ENCODE results near the gene DIP2C.

DNA sequence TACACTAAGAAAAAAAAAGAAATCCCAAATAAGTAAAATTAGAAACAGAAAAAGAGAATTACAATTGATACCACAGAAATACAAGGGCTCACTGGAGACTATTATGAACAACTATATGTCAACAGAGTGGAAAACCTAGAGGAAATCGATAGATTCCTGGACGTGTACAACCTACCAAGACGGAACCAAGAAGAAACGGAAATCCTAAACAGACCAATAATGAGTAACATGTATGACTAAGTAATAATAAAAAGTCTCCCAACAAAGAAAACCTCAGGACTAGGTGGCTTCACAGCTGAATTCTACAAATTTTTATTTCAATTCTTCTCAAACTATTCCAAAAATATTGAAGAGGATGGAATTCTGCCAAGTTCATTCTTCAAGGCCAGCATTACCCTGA lies 13.9 kb downstream of the DIP2C start:
- no peak for TF ChIP-seq EZH2phosphoT487 (IDR thresholded peaks at IDR 0.05; ENCODE audit: borderline replicate concordance)
- TF ChIP-seq, protein P1, sequence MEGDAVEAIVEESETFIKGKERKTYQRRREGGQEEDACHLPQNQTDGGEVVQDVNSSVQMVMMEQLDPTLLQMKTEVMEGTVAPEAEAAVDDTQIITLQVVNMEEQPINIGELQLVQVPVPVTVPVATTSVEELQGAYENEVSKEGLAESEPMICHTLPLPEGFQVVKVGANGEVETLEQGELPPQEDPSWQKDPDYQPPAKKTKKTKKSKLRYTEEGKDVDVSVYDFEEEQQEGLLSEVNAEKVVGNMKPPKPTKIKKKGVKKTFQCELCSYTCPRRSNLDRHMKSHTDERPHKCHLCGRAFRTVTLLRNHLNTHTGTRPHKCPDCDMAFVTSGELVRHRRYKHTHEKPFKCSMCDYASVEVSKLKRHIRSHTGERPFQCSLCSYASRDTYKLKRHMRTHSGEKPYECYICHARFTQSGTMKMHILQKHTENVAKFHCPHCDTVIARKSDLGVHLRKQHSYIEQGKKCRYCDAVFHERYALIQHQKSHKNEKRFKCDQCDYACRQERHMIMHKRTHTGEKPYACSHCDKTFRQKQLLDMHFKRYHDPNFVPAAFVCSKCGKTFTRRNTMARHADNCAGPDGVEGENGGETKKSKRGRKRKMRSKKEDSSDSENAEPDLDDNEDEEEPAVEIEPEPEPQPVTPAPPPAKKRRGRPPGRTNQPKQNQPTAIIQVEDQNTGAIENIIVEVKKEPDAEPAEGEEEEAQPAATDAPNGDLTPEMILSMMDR (conservative IDR thresholded peaks at IDR 0.05; ENCODE audit: low read length): no peak

Measured in Loucy (cell line).